Measurements from ENCODE around the gene SDC4. TPM values are rescaled to one million over a fixed set of nuclear protein-coding genes. Genes with fewer than 3 reads are reported as not detected.

The SDC4 gene
- total and polyA plus RNA-seq, 8 donors: 27.4 to 343 (median 80.1) TPM

DNA sequence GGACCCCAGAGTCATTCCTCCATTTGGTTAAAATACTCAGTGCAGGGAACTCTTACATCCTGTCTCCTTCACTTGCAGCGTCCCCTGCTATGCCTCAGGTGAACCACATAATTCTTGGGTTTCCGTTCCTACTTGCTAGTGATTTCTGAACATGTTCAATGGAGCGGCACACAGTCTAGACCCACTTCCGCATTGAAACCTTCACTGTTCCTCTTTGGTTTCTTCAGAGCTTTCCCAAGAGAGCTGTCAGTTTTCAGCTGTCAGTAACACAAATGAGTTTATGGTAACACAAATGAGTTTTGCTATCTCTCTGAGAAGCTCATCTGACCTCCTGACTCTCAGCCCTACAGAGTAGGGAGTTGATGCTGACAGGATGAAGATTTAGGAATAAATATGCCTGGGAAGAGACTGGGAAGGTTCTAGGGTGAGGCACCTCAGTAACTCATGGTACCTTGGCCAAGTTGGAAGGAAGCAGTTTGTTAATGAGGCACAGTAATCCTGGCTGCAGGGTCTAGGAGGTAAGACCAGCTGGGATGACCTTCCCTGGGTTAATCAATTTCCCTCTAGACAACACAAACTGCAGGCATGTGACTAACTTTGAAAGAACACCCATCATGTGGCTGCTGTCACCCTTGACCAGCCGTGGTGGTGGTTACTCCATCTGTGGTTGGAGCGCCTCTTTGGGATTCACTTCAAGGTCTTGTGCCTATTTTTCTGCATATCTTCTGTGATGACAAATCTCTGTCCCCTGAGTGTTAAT lies 20.2 kb upstream of the SDC4 start:
- Histone ChIP-seq H3K27me3 (no peaks in the 10 kb centered on the region), H3K4me3 (no peak overlapping the region), H3K27ac (peak overlapping the region in 2 of 5 donors; percentile 21 to 45), H3K9me3 (no peaks in the 10 kb centered on the region), H3K4me1 (peaks cover 18 to 57% (median 31%) of the 10 kb centered on the region in 4 donors), H3K36me3 (peaks cover 23 to 43% (median 40%) of the 10 kb centered on the region in 4 donors)
- WGBS, 5 donors: 67 to 86% (median 77%) methylated on average over 6 of the region's 6 CpGs
- intact Hi-C loops (cut with DNase I; ENCODE audit: low total_unique reads): loop anchor here (5.0 kb wide), 1 partner anchor 54 kb away; no protein-coding TSS in a partner anchor
- DNase-seq: no peak
- no peak for TF ChIP-seq POLR2AphosphoS5 (IDR thresholded peaks at IDR 0.05)
- TF ChIP-seq, protein P1, sequence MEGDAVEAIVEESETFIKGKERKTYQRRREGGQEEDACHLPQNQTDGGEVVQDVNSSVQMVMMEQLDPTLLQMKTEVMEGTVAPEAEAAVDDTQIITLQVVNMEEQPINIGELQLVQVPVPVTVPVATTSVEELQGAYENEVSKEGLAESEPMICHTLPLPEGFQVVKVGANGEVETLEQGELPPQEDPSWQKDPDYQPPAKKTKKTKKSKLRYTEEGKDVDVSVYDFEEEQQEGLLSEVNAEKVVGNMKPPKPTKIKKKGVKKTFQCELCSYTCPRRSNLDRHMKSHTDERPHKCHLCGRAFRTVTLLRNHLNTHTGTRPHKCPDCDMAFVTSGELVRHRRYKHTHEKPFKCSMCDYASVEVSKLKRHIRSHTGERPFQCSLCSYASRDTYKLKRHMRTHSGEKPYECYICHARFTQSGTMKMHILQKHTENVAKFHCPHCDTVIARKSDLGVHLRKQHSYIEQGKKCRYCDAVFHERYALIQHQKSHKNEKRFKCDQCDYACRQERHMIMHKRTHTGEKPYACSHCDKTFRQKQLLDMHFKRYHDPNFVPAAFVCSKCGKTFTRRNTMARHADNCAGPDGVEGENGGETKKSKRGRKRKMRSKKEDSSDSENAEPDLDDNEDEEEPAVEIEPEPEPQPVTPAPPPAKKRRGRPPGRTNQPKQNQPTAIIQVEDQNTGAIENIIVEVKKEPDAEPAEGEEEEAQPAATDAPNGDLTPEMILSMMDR (IDR thresholded peaks at IDR 0.05): no peak

DNA sequence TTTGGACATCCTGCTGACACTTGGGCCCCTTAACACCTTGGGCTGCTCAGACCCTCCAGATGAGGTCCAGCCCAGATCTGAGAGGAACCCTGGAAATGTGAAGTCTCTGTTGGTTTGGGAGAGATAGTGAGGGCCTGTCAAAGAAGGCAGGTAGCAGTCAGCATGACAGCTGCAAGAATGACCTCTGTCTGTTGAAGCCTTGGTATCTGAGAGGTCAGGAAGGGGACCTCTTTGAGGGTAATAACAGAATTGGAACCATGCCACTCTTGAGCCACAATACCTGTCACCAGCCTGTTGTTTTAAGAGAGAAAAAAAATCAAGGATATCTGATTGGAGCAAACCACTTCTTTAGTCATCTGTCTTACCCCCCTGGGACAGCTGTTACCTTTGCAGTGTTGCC lies 18.9 kb upstream of the SDC4 start:
- TF ChIP-seq, protein P1 (IDR thresholded peaks at IDR 0.05): no peak
- no peak for TF ChIP-seq POLR2AphosphoS5 (IDR thresholded peaks at IDR 0.05)
- TF ChIP-seq POLR2A (IDR thresholded peaks at IDR 0.05): no peak
- TF ChIP-seq EP300 (IDR thresholded peaks at IDR 0.05): no peak
- H3K36me3 ChIP-seq: peaks cover 23 to 43% (median 40%) of the 10 kb centered on the region in 4 donors
- peaks cover 12 to 51% (median 26%) of the 10 kb centered on the region in 4 donors for H3K4me1 ChIP-seq
- H3K27me3 ChIP-seq: no peaks in the 10 kb centered on the region
- DNase-seq: no peak
- H3K9me3 ChIP-seq: no peaks in the 10 kb centered on the region
- no peak overlapping the region for H3K4me3 ChIP-seq
- no peak overlapping the region for H3K27ac ChIP-seq
- intact Hi-C loops (cut with DNase I; ENCODE audit: low total_unique reads): loop anchor here (5.0 kb wide), 1 partner anchor 55 kb away; no protein-coding TSS in a partner anchor

DNA sequence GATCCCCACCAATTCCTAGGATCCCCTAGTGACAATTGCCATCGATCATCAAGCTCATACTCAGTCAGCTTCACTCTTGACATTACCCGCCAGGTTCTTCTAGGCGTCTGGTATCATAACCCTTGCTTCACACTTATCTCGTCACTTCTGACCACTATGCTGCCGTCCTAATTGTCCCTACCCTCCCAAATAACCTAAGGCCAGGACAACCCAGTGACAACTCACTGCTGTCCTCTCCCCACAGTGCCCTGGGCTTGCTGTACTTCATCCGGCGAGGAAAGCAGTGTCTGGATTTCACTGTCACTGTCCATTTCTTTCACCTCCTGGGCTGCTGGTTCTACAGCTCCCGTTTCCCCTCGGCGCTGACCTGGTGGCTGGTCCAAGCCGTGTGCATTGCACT lies 18.4 kb upstream of the SDC4 start:
- TF ChIP-seq, protein P1 (IDR thresholded peaks at IDR 0.05): no peak
- TF ChIP-seq EP300 (IDR thresholded peaks at IDR 0.05): no peak
- TF ChIP-seq POLR2AphosphoS5 (IDR thresholded peaks at IDR 0.05): no peak
- TF ChIP-seq POLR2A (IDR thresholded peaks at IDR 0.05): no peak
- intact Hi-C loops (cut with DNase I; ENCODE audit: low total_unique reads): loop anchor here (5.0 kb wide), 1 partner anchor 56 kb away; no protein-coding TSS in a partner anchor
- Histone ChIP-seq H3K27me3 (no peaks in the 10 kb centered on the region), H3K4me1 (peaks cover 12 to 51% (median 30%) of the 10 kb centered on the region in 4 donors), H3K27ac (no peak overlapping the region), H3K9me3 (no peaks in the 10 kb centered on the region), H3K36me3 (peaks cover 23 to 43% (median 40%) of the 10 kb centered on the region in 4 donors), H3K4me3 (no peak overlapping the region)
- no peak for DNase-seq
- WGBS, 5 donors: 88 to 95% (median 93%) methylated on average over 11 of the region's 11 CpGs

DNA sequence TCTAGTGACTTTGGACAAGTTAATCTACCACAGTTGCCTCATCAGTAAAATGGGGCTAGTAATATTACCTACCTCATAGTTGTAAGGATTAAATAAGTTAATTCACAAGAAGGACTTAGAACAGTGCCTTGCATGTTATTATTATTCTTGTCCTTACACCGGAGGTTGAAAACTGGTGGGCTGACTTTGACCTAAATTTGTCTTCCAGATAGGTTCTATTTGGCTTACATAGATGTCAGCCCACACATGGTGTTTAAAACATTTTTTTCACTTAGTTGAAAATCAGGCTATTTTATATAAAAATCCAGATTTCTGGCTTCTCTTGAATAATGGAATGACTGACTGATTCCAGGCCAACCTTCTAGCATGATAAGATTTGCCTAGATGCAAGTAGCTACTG lies 18.0 kb upstream of the SDC4 start:
- WGBS, 5 donors: 88 to 97% (median 95%) methylated on average over 1 of the region's 1 CpG

More for the DNA sequence above, 18.0 kb upstream of the SDC4 start:
- DNase-seq: no peak
- Histone ChIP-seq H3K27me3 (no peaks in the 10 kb centered on the region), H3K27ac (no peak overlapping the region), H3K4me3 (no peak overlapping the region), H3K9me3 (no peaks in the 10 kb centered on the region), H3K36me3 (peaks cover 23 to 43% (median 40%) of the 10 kb centered on the region in 4 donors), H3K4me1 (peaks cover 12 to 54% (median 31%) of the 10 kb centered on the region in 4 donors)
- TF ChIP-seq, protein P1 (IDR thresholded peaks at IDR 0.05): no peak
- no peak for TF ChIP-seq EP300 (IDR thresholded peaks at IDR 0.05)
- TF ChIP-seq POLR2AphosphoS5 (IDR thresholded peaks at IDR 0.05): no peak
- TF ChIP-seq POLR2A (IDR thresholded peaks at IDR 0.05): no peak
- intact Hi-C loops (cut with DNase I; ENCODE audit: low total_unique reads): loop anchor here (5.0 kb wide), 1 partner anchor 56 kb away; no protein-coding TSS in a partner anchor

Data from stomach (tissue), 9 donors.